HepG2 (cell line): Measurements from ENCODE around the gene LITAFD. TPM values are rescaled to one million over a fixed set of nuclear protein-coding genes. Genes with fewer than 3 reads are reported as not detected.

ENCODE experiments used
- AHDC1 ChIP-seq: sonication (generic); formaldehyde crosslinking; IDR thresholded peaks from 2 replicates; pipeline ENCODE4 v1.5.1; 2020; ENCODE audit warnings: mild to moderate bottlenecking, missing genetic modification reagents, borderline replicate concordance
- ATF6 ChIP-seq: sonication (generic); formaldehyde crosslinking; conservative IDR thresholded peaks from 2 replicates; pipeline ENCODE4 v1.4.0; 2020; ENCODE audit warnings: missing genetic modification reagents
- MBNL3 ChIP-seq: fragments of 250-450 bp; sonication (Bioruptor Pico); conservative IDR thresholded peaks from 2 replicates; pipeline ENCODE4 v1.8.0; 2022; ENCODE audit warnings: mild to moderate bottlenecking, inconsistent platforms
- TP53 ChIP-seq: sonication (generic); formaldehyde crosslinking; conservative IDR thresholded peaks from 2 replicates; pipeline ENCODE4 v1.4.0; 2020; ENCODE audit warnings: missing genetic modification reagents
- ZNF205 ChIP-seq: IDR thresholded peaks from 2 replicates; pipeline ENCODE4 v1.6.1; 2018; ENCODE audit warnings: missing biosample characterization, missing genetic modification reagents
- ZNF407 ChIP-seq: sonication (generic); formaldehyde crosslinking; IDR thresholded peaks from one replicate; pipeline ENCODE4 v1.5.1; 2020; ENCODE audit warnings: mild to moderate bottlenecking, missing genetic modification reagents; ENCODE audit errors: not compliant biosample characterization
- ZNF768 ChIP-seq: sonication (generic); formaldehyde crosslinking; IDR thresholded peaks from 2 replicates; pipeline ENCODE4 v1.4.0; 2020; ENCODE audit warnings: missing genetic modification reagents
- ZNF772 ChIP-seq: sonication (generic); formaldehyde crosslinking; IDR thresholded peaks from 2 replicates; pipeline ENCODE4 v1.5.0; 2020; ENCODE audit warnings: mild to moderate bottlenecking, missing genetic modification reagents
- polyA plus RNA-seq, 8 experiments: library from polyadenylated mRNA; depleted of rRNA in 3 of 8; stranded (reverse) in 7 of 8; unstranded in 1 of 8; fragments of >200 nt; fragmentation: Illumina TruSeq in 4 of 8; extraction: Trizol in 4 of 8; gene quantifications; 2 replicates each; pipeline versions ENCODE4 v1.2.1 to v1.2.3, GENCODE V29; 2011 to 2016; ENCODE audit warnings: low read depth in 4 of 8, missing spikeins in 1 of 8, mixed read lengths in 1 of 8; ENCODE audit not compliant: insufficient read depth in 1 of 8
- total RNA-seq, 5 experiments: library from RNA; depleted of rRNA; stranded (reverse); fragments of >200 nt; fragmentation: Illumina TruSeq; extraction: Trizol; gene quantifications; 2 replicates each; pipeline ENCODE4 v1.2.3, GENCODE V29; 2016; ENCODE audit warnings: low read depth in 1 of 5
- TF ChIP-seq, protein P1 (sequence below): sonication (generic); formaldehyde crosslinking; IDR thresholded peaks from 2 replicates; pipeline ENCODE4 v1.4.0; 2020; ENCODE audit warnings: mild to moderate bottlenecking, missing genetic modification reagents

Gene LITAFD
- total and polyA plus RNA-seq, 2 of the 13 experiments (the other 11 are each of a cell fraction or from before 2014, with no cell fraction given), result not detected

DNA sequence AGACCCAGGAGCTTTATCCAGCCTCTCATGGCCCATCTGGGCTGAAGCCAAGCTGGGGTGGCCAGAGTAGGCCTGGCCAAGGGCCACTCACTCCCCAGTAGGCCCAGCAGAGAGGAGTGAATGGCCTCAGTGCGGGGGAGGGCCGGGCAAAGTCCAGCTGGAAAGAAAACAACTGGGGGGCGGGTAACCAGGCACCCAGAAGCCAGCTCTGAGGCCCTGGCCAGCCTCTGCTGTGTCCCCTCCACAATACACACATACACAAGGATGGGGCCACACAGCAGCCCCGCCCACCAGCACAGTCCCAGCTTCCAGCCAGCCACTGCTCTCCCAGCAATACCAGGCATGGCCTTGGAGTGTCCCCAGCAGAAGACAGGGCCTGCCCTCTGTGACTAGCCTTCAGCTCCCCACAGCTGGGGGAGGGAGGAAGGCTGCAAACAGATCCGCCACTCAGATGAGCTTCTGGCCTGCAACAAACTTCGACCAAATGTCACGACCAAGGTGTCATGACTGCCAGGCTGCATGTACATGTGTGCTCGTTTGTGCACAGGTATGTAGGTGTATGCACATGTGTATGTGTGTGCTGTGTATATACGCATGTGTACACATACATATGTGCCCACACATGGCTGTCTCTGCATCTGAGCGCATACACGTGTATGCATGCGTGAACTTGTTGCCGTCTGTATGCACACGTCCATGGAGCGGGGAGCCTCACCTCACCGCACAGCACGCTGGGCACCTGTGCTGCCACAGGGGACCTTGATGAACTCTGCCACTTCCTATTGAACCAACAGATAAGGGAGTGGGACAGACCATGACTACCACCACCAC lies 18.3 kb upstream of the LITAFD start (continued):
- peak; percentile 20 for TF ChIP-seq ZNF407 (CRISPR knock-in tag)
- TF ChIP-seq ZNF772 (CRISPR knock-in tag), result peak; percentile 100
- no peak for TF ChIP-seq MBNL3 (CRISPR knock-in tag)
- no peak; the same call in 1 of the 2 replicates for TF ChIP-seq ZNF768 (CRISPR knock-in tag)
- peak; percentile 95; the same call in 1 of the 2 replicates for TF ChIP-seq ZNF205
- peak; percentile 94 for TF ChIP-seq AHDC1 (CRISPR knock-in tag)
- TF ChIP-seq ATF6 (CRISPR knock-in tag), result peak; percentile 62; the same call in 1 of the 2 replicates
- TF ChIP-seq TP53 (CRISPR knock-in tag), result peak; percentile 96
- TF ChIP-seq, protein P1, sequence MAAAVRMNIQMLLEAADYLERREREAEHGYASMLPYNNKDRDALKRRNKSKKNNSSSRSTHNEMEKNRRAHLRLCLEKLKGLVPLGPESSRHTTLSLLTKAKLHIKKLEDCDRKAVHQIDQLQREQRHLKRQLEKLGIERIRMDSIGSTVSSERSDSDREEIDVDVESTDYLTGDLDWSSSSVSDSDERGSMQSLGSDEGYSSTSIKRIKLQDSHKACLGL (CRISPR knock-in tag), result peak; percentile 88; the same call in 1 of the 2 replicates
